Skeletal muscle satellite cell (primary cell): Measurements from ENCODE around the gene RPL39L.
A peak's percentile ranks its signal among the peaks of the same experiment; 100 is the strongest.

ENCODE experiments used
- H3K27me3 ChIP-seq: 2 replicates; pipeline ENCODE4 v1.7.0; 2013; ENCODE audit warnings: low read length; ENCODE audit not compliant: control insufficient read depth, insufficient read depth
- H3K36me3 ChIP-seq: 2 replicates; pipeline ENCODE4 v1.7.0; 2013; ENCODE audit warnings: mild to moderate bottlenecking, control low read depth, low read length; ENCODE audit not compliant: insufficient read depth
- H3K4me1 ChIP-seq: 2 replicates; pipeline ENCODE4 v1.7.0; 2013; ENCODE audit warnings: low read length; ENCODE audit not compliant: control insufficient read depth, insufficient read depth
- H3K4me2 ChIP-seq: 2 replicates; pipeline ENCODE4 v1.7.0; 2013; ENCODE audit warnings: mild to moderate bottlenecking, low read length
- H3K4me3 ChIP-seq: 2 replicates; pipeline ENCODE4 v1.7.0; 2013; ENCODE audit warnings: low read length
- H3K9ac ChIP-seq: 2 replicates; pipeline ENCODE4 v1.7.0; 2013; ENCODE audit warnings: mild to moderate bottlenecking, low read depth, low read length, moderate library complexity
- H3K9me3 ChIP-seq: replicated peaks from 2 replicates; pipeline ENCODE4 v1.7.0; 2013; ENCODE audit warnings: mild to moderate bottlenecking, control low read depth, low read length

Gene RPL39L

DNA sequence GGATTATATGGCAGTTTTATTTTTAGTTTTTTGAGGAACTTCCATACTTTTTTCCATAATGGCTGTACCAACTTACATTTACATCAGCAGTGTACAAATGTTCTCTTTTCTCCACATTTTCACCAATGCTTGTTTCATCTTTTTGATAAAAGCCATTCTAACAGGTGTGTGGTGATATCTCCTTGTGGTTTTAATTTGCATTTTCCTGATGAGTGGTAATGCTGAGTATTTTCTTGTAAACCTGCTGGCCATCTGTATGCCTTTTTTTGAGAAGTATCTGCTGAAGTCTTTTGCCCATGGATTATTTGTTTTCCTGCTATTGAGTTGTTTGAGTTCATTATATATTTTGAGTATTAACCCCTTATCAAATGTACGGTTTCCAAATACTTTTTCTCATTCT is 50.6 kb downstream of the RPL39L start:
- H3K27me3 ChIP-seq: no peaks in the 10 kb centered on the region
- no peak overlapping the region for H3K9ac ChIP-seq
- no peaks in the 10 kb centered on the region for H3K36me3 ChIP-seq
- H3K9me3 ChIP-seq: no peaks in the 10 kb centered on the region
- H3K4me2 ChIP-seq: no peak overlapping the region
- H3K4me3 ChIP-seq: no peak overlapping the region
- no peaks in the 10 kb centered on the region for H3K4me1 ChIP-seq

DNA sequence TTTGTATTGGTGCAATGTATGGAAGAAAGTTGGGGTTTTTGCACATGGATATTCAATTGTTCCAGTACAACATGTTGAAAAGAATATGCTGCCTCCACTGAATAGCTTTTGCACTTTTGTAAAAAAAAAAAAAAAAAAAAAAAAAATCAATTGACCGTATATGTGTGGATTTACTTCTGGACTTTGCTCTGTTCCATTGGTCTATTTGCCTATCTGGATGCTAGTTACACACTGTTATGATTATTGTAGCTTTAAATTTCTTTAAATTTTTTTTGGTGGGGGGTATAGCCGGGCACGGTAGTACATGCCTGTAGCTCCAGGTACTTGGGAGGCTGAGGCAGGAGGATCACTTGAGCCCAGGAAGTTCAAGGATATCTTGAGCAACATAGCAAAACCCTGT is 52.5 kb downstream of the RPL39L start:
- Histone ChIP-seq H3K4me1 (no peaks in the 10 kb centered on the region), H3K36me3 (no peaks in the 10 kb centered on the region), H3K27me3 (no peaks in the 10 kb centered on the region), H3K9ac (no peak overlapping the region), H3K4me3 (no peak overlapping the region), H3K9me3 (no peaks in the 10 kb centered on the region), H3K4me2 (no peak overlapping the region)

DNA sequence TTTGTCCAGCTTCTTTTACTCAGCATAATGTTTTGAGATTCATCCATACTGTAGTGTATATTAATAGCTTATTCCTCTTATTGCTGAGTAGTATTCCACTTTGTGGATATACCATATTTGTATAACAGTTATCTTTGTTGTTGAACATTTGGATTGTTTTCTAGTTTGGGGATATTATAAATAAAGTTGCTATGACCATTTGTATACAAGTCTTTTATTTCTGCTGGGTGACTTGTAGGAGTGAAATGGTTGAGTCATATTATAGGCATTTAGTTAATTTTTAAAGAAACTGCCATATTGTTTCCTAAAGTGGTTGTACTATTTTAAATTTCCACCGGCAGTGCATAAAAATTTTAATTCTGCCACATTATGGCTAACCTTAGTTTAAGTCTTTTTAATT is 53.4 kb downstream of the RPL39L start:
- Histone ChIP-seq H3K9me3 (no peaks in the 10 kb centered on the region), H3K9ac (no peak overlapping the region), H3K4me2 (no peak overlapping the region), H3K4me1 (no peaks in the 10 kb centered on the region), H3K36me3 (no peaks in the 10 kb centered on the region), H3K27me3 (no peaks in the 10 kb centered on the region), H3K4me3 (no peak overlapping the region)

DNA sequence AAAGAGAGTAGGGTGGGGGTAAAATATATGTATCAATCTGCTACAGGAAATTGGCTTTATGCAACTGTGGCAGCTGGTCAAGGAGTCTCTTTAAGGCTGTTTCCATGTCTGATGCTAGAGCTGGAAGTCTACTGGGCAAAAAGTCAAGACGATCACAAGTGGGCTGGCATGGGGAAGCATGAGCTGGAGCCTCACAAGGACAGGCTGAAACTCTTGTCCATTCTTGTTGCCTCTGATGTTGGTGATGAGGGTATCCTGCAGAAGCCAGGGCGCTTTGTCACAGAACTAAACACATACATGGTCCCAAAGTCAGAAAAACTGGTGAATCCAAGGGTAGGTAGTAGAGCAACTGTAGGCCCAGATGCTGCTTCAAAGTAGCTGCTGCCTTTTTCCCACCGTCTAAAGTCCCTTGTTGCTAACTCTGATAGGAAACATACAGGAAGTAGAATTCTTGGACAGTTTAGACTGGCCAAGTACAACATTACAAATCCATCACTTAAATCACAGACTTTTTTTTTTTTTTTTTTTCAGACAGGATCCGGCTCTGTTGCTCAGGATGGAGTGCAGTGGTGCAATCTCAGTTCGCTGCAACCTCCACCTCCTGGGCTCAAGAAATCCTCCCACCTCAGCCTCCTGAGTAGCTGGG is 54.2 kb downstream of the RPL39L start:
- Histone ChIP-seq H3K4me2 (no peak overlapping the region), H3K4me1 (no peaks in the 10 kb centered on the region), H3K9ac (no peak overlapping the region), H3K9me3 (no peaks in the 10 kb centered on the region), H3K4me3 (no peak overlapping the region), H3K36me3 (no peaks in the 10 kb centered on the region), H3K27me3 (no peaks in the 10 kb centered on the region)

DNA sequence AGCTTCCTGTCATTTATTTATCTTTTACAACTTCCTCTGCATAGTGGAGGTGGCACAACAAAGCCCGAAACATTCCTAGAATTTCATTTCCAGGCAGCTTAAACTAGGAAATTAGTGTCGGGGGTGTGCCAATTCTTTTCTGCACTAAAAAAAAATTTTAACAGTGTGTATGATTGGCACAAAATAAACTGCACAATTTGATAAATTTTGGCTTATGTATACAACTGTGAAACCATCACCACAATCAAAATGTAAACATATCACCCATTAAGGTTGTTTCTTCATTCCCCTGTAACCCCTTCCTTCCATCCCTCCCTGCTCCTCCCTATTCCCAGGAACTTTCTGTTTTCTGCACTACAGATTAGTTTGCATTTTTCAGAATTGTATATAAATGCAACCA is 54.7 kb downstream of the RPL39L start:
- Histone ChIP-seq H3K4me2 (peak overlapping the region; percentile 45), H3K4me1 (no peaks in the 10 kb centered on the region), H3K9me3 (no peaks in the 10 kb centered on the region), H3K9ac (no peak overlapping the region), H3K36me3 (no peaks in the 10 kb centered on the region), H3K27me3 (no peaks in the 10 kb centered on the region), H3K4me3 (no peak overlapping the region)

DNA sequence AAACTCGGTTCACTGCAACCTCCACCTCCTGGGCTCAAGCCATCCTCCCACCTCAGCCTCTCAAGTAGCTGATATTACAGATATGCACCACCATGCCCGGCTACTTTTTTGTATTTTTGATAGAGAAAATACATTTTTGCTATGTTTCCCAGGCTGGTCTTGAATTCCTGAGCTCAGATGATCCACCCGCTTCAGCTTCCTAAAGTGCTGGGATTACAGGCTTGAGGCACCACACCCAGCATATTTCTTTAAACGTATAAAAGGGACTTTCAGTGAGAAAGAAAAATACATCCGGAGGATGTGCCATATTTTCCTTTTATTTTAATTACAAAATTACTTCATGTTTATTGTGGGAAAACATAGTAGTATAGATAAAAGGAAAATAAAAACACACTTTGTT is 55.2 kb downstream of the RPL39L start:
- Histone ChIP-seq H3K27me3 (no peaks in the 10 kb centered on the region), H3K36me3 (no peaks in the 10 kb centered on the region), H3K4me3 (no peak overlapping the region), H3K9ac (no peak overlapping the region), H3K4me2 (peak overlapping the region; percentile 45), H3K4me1 (no peaks in the 10 kb centered on the region), H3K9me3 (no peaks in the 10 kb centered on the region)

DNA sequence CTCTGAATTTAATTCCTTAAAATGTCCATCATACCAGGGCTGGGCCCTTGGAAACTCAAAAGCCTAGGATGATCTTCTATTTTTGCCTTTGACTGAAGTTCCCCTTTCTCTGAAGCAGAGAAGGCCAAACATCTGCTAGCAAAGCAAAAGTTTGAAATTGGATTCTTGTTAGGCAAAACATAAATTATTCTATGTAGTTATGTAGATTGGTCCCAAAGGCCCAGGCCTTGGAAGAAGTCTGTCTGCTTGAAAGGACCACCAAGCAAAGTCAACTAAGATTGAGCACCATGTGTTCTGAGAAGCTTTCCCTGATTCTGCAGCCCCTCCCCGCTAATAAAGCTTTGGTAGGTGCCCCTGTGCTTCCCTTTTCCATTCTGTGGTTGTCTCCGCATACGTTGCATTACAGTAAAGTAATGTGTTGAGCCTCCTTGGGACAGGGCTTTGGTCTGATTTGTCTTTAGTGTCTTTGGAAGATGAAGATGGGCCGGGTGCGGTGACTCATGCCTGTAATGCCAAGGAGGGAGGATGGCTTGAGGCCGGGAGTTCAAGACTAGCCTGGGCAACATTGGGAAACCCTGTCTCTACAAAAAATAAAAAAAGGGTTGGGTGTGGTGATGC is 56.4 kb downstream of the RPL39L start:
- no peak overlapping the region for H3K4me2 ChIP-seq
- no peaks in the 10 kb centered on the region for H3K27me3 ChIP-seq
- no peak overlapping the region for H3K4me3 ChIP-seq
- H3K9ac ChIP-seq: no peak overlapping the region
- no peaks in the 10 kb centered on the region for H3K9me3 ChIP-seq
- H3K36me3 ChIP-seq: no peaks in the 10 kb centered on the region
- no peaks in the 10 kb centered on the region for H3K4me1 ChIP-seq

DNA sequence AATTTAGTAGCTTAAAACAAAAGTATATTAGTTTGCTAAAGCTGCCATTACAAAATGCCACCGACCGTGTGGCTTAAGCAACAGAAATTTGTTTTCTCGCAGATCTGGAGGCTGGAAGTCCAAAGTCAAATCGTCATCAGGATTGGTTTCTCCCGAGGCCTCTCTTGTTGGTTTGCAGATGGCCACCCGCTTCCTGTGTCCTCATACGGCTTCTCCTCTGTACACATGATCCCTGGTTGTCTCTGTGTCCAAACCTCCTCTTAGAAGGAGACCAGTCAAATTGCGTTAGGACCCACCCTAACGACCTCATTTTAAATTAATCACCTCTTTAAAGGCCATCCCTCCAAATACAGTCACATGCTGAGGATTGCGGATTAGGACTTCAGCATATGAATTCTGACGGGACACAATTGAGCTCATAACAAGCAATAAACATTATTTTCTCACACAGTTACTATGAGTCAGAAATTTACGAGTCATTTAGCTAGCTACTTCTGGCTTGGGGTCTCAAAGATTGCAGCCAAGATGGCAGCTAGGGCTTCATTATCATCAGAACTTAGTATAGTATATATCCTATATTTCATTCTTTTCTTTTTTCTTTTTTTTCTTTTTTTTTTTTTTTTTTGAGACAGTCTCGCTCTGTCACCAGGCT is 58.4 kb downstream of the RPL39L start:
- Histone ChIP-seq H3K9ac (no peak overlapping the region), H3K27me3 (no peaks in the 10 kb centered on the region), H3K36me3 (no peaks in the 10 kb centered on the region), H3K4me3 (no peak overlapping the region), H3K9me3 (no peaks in the 10 kb centered on the region), H3K4me2 (no peak overlapping the region), H3K4me1 (no peaks in the 10 kb centered on the region)

DNA sequence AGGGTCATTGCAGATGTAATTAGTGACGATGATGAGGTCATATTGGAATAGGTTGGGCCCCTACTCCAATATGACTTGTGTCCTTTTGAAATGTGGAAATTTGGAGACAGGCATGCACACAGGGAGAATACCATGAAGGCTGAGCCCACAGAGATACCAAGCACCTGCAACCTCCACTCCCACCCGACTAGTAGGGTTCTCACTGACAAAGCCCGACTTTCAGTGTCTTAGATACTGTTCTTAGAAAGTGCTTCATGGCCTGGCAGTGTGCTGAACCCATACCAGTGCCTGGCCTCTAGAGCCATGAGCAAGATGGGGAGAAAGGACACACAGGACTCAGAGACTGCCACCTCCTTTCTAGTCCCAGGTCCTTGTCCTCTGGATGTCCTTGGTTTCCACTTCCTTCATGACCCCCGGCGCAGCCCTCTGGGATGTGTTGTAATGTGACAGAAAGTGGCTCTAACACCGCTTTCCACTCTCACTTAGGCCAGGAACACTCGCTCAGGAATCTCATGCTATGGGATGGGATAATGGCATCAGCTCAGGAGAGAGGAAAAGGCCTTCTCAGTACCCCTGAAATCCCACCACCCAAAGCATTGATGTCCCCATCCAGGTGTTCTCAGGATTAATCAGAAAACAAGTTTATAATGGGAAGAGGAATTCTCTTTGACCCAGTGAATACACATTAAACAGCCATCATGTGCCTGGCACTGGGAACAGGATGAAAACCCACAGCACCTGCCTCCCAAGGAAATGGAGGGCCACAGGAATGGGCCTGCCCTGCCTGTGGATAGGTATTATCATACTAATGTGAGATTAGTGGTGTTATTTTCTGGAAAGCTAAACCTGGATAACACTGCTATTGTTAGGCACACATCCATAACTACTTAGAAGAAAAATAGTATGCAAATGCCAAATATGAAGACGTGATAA is 59.9 kb downstream of the RPL39L start:
- no peaks in the 10 kb centered on the region for H3K36me3 ChIP-seq
- no peak overlapping the region for H3K9ac ChIP-seq
- no peak overlapping the region for H3K4me3 ChIP-seq
- H3K9me3 ChIP-seq: no peaks in the 10 kb centered on the region
- no peak overlapping the region for H3K4me2 ChIP-seq
- no peaks in the 10 kb centered on the region for H3K27me3 ChIP-seq
- no peaks in the 10 kb centered on the region for H3K4me1 ChIP-seq

DNA sequence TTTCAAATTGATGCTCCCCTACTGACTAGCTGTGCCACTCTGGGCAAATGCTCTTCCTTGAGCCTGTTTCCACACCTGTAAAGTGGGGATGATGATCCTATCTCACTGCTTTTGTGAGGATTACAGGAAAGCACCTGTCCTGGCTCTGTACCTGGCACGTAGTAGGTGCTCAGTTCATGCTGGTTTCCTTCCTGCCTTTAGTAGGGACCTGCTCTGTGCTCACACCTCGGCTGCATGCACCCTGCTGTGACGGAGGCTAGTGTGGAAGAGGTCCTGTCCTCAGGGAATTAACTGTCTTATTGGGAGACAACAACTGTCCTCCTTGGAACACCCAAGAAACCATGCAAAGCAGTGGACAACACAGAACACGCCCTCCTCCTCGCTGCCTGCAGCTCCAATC is 61.8 kb downstream of the RPL39L start:
- Histone ChIP-seq H3K9ac (no peak overlapping the region), H3K4me2 (no peak overlapping the region), H3K4me3 (no peak overlapping the region), H3K9me3 (no peaks in the 10 kb centered on the region), H3K27me3 (no peaks in the 10 kb centered on the region), H3K36me3 (no peaks in the 10 kb centered on the region), H3K4me1 (no peaks in the 10 kb centered on the region)

DNA sequence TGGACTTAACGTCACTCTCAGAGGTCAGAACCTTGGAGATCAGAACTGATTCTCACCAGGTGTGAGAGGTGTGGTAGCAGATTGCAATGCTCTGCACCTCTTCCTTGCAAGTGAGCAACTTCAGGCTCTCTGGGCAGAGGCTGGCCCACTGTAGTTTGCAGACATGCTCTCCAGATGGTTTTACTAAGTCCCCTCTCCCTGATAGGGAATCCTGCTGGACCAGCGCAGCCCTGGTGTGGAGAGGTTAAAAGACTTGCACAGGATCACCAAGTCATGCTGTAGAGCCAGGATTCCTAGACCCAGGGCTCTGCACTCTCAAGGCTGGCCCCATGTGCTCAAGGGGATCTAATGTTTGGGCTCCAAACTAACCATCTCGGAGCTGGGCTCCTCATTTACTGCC is 62.2 kb downstream of the RPL39L start:
- Histone ChIP-seq H3K27me3 (no peaks in the 10 kb centered on the region), H3K4me1 (no peaks in the 10 kb centered on the region), H3K36me3 (no peaks in the 10 kb centered on the region), H3K9me3 (no peaks in the 10 kb centered on the region), H3K9ac (no peak overlapping the region), H3K4me3 (no peak overlapping the region), H3K4me2 (no peak overlapping the region)
